Stimulated activated effector memory CD8-positive, alpha-beta T cell treated with anti-CD3 and anti-CD28 coated beads, Interleukin-12 subunit alpha, Interleukin-12 subunit beta, amount 100 ng/mL, for 72 hours (primary cell): Measurements from ENCODE around the gene TBC1D9B.

Source experiments
- ATAC-seq: fragments of 150-1000 bp; cut with Tn5 transposase; 2 replicates; pipeline ENCODE4 v1.10.0; 2021
- DNase-seq, 2 donors: peaks; one replicate each; pipeline ENCODE4 v3.0.0; 2021 to 2022; ENCODE audit warnings: low spot score in 2 of 2
- H3K27ac Mint-ChIP-seq: one replicate; pipeline ENCODE4 v1.8.0; 2022; ENCODE audit warnings: mild to moderate bottlenecking, mixed read lengths
- H3K36me3 Mint-ChIP-seq: one replicate; pipeline ENCODE4 v1.8.0; 2022; ENCODE audit warnings: mild to moderate bottlenecking, mixed read lengths
- H3K4me1 Mint-ChIP-seq: one replicate; pipeline ENCODE4 v1.8.0; 2022; ENCODE audit warnings: mixed read lengths
- H3K4me3 Mint-ChIP-seq: one replicate; pipeline ENCODE4 v1.8.0; 2022; ENCODE audit warnings: mild to moderate bottlenecking, mixed read lengths
- H3K9me3 Mint-ChIP-seq: one replicate; pipeline ENCODE4 v1.8.0; 2022; ENCODE audit warnings: mixed read lengths

The TBC1D9B gene

DNA sequence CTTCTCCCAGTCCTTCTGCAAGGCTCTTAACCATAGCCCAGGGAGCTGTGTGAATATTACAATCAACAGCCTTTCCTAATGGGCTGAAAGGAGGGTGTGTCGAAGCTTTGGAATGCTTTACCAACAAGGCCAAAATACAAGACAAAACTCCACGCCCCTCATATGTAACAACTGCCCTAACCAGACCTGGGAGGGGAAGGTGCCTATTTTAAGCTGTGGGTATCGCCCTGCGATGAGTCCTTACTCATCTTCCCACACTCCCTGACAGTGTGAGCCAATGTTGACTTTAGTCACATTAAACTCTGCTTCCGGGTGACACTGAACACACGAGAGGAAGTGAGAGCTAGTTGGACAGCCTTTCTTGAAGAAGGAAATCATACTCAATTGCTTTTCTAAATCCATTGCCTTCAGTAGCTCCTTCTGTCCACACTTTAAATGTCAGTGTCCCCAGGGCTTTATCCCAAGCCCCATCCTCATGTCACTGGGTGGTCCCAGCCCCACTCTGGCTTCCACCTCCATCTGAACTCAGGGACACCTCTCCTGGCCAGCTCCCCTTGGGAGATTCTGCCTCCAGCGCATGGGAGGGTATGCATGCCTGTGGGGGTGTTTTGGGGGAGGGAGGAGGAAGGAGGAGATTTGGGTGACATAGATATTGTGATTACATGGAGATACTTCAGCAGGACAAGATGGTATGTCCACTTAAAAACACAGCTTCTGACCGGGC lies 6.5 kb upstream of the TBC1D9B start:
- H3K9me3 Mint-ChIP-seq: no peaks in the 10 kb centered on the region
- no peaks in the 10 kb centered on the region for H3K36me3 Mint-ChIP-seq
- peak overlapping the region; percentile 10 for H3K4me3 Mint-ChIP-seq
- no peak for DNase-seq
- H3K27ac Mint-ChIP-seq: peak overlapping the region; percentile 26
- H3K4me1 Mint-ChIP-seq: peaks cover 8% of the 10 kb centered on the region
- peak; percentile 96 for ATAC-seq

DNA sequence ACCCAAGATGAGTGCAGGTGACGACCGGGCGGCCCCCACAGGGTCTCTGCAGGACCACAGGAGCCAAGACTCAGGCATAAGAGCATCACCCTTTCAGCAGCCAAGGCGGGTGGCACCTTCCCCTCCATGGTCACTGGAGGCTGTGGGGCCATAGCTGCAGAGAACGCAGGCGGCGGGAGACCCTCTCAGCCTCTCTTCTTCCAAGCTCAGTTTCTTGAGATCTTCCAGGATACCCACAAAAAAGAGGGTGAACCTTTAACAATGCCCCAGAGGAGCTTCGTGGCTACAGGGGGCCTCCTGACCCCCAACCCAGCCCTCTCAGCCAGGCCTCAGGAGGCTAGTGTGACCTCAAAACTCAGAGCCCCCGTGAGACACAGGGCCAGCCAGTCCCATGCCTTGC lies 5.8 kb upstream of the TBC1D9B start:
- H3K36me3 Mint-ChIP-seq: no peaks in the 10 kb centered on the region
- DNase-seq (no peak), ATAC-seq (no peak)
- H3K9me3 Mint-ChIP-seq: no peaks in the 10 kb centered on the region
- no peak overlapping the region for H3K4me3 Mint-ChIP-seq
- H3K27ac Mint-ChIP-seq: peak overlapping the region; percentile 26
- peaks cover 8% of the 10 kb centered on the region for H3K4me1 Mint-ChIP-seq

GRCh38 chr5:179912951-179913350 lies 5.3 kb upstream of the TBC1D9B start:
- H3K27ac Mint-ChIP-seq: no peak overlapping the region

DNA sequence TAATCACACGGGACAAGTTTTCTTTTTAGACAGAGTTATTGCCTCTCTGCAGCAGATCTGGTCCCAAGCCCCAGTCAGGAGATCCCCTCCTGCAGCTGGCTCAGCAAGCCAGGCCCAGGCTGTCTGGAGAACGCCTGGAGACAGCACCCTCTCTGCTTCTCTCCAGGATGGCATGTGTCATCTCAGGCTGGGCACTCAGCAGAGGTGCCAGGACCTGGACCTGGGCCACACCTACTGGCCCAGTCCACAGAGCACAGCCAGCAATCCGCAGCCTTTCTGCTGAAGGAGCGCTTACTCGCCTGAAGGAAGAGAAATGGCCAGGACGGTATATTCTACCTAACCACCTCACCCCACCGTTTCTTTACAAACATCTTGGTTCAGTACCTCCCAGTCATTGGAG lies 4.7 kb upstream of the TBC1D9B start:
- Mint-ChIP-seq H3K9me3 (no peaks in the 10 kb centered on the region), H3K4me3 (no peak overlapping the region), H3K4me1 (peaks cover 8% of the 10 kb centered on the region), H3K27ac (no peak overlapping the region), H3K36me3 (no peaks in the 10 kb centered on the region)
- DNase-seq (no peak), ATAC-seq (no peak)

More at GRCh38 chr5:179912951-179913350, 5.3 kb upstream of the TBC1D9B start:
- no peak overlapping the region for H3K4me3 Mint-ChIP-seq
- ATAC-seq: no peak
- H3K36me3 Mint-ChIP-seq: no peaks in the 10 kb centered on the region
- H3K4me1 Mint-ChIP-seq: peaks cover 8% of the 10 kb centered on the region
- H3K9me3 Mint-ChIP-seq: no peaks in the 10 kb centered on the region
- DNase-seq: no peak

GRCh38 chr5:179909224-179909623 lies 1.5 kb upstream of the TBC1D9B start:
- ATAC-seq: no peak
- H3K36me3 Mint-ChIP-seq: peaks cover 12% of the 10 kb centered on the region

GRCh38 chr5:179908528-179908927 lies 831 bp upstream of the TBC1D9B start:
- no peaks in the 10 kb centered on the region for H3K9me3 Mint-ChIP-seq
- H3K36me3 Mint-ChIP-seq: peaks cover 19% of the 10 kb centered on the region
- DNase-seq (no peak), ATAC-seq (no peak)
- H3K27ac Mint-ChIP-seq: no peak overlapping the region
- H3K4me3 Mint-ChIP-seq: peak overlapping the region; percentile 63
- H3K4me1 Mint-ChIP-seq: peaks cover 9% of the 10 kb centered on the region

More at GRCh38 chr5:179909224-179909623, 1.5 kb upstream of the TBC1D9B start:
- H3K4me1 Mint-ChIP-seq: peaks cover 14% of the 10 kb centered on the region
- no peak for DNase-seq
- H3K27ac Mint-ChIP-seq: no peak overlapping the region
- no peaks in the 10 kb centered on the region for H3K9me3 Mint-ChIP-seq
- H3K4me3 Mint-ChIP-seq: peak overlapping the region; percentile 63

DNA sequence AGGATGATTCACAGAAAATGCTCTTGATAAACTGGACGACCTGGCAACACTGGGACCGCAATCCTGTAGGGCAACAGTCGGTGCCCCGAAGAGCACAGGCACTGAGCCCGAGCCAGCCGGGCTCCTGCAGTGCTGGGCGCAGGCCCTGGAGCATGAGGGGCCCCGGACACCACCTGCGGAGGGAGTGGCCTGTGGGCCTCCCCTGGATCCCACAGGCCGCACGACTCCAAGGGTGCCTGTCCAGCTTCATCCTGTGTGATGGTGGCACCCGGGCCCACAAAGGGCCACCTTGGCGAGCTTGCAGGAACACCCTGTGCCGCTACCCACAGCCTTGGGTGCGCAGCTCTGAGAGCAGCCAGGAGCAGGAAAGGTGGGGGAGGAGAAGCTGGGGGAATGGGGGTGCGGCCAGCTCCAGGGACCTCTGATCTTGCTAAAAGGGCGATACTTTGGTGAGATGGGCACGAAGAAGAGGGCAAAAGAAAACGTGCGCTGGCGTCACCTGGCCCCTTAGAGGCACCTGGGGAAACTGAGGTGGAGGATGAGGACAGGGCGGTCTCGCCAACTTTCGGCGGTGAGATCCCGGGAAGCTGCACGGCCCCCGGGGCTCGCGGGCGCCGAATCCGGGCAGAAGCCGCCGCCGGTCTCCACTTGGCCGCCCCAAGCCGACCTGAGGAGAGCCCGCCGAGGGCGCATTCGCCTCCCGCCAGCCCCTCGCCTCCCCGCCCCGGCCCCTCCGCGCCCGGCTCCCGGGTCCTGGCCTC lies 722 bp downstream of the TBC1D9B start:
- peaks cover 33% of the 10 kb centered on the region for H3K36me3 Mint-ChIP-seq
- DNase-seq (peak in 1 of 2 donors; percentile 63), ATAC-seq (peak; percentile 54)
- peaks cover 9% of the 10 kb centered on the region for H3K4me1 Mint-ChIP-seq
- H3K4me3 Mint-ChIP-seq: peak overlapping the region; percentile 83
- H3K9me3 Mint-ChIP-seq: no peaks in the 10 kb centered on the region
- peak overlapping the region; percentile 64 for H3K27ac Mint-ChIP-seq

DNA sequence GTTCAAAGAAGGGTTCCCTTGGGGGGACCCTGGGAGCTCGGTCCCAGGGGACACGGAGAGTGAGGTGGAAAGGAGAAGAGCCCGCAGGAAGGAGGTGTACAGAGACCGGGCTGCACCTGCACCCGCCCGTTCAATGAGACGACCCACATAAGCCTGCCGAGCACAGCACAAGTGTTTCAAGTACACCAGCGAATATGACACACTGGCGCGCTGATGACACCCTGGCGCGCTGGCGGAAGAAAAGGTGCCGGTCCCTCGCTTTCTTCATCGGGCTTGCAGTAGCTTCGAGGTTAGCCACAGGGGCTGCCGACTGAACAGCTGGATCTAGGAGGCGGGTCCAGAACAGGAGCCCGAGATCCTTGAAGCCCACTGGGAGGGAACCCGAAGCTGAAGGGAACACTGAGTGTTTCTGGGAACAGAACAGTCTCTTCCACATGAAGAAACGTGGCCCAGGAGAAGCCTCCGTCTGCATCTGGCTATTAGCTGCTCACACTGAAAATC lies 1.4 kb downstream of the TBC1D9B start:
- ATAC-seq: no peak
- Mint-ChIP-seq H3K4me3 (peak overlapping the region; percentile 83), H3K4me1 (peaks cover 9% of the 10 kb centered on the region), H3K9me3 (no peaks in the 10 kb centered on the region), H3K36me3 (peaks cover 36% of the 10 kb centered on the region), H3K27ac (peak overlapping the region; percentile 82)
- no peak for DNase-seq

GRCh38 chr5:179905161-179905560 lies 2.5 kb downstream of the TBC1D9B start:
- no peak for DNase-seq
- Mint-ChIP-seq H3K9me3 (no peaks in the 10 kb centered on the region), H3K4me1 (peaks cover 9% of the 10 kb centered on the region), H3K27ac (no peak overlapping the region), H3K4me3 (no peak overlapping the region), H3K36me3 (peaks cover 38% of the 10 kb centered on the region)
- ATAC-seq: no peak

DNA sequence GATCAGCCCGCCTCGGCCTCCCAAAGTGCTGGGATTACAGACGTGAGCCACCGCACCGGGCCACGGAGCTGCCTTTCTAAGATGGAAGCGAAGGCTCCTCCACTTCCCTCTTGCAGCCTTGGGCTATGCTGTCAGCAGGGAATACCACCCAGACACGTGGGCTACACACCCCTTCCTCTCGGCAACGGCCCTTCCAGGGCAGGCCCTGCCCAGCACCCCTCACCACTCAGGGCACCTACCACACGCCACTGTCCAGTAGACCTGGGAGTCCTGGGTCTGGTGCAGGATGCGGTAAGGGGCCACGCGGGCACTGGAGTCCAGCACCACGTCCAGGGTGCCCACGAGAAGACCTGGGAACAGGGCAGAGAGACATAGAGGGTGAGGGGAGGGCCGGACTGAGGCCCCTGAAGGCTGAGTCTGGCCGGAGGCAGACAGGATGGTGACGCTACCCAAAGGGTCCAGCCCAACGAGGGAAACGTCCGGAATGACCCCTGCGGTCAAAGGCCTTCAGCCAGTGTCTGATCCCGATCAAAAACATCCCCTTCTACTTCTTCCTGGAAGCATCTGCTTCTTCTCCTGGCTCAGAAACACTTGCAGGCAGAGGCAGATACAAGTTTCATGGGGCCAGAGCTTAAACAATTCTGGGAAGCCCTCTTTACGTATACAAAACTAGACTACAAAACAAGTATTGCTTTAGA lies 3.1 kb downstream of the TBC1D9B start:
- Mint-ChIP-seq H3K9me3 (no peaks in the 10 kb centered on the region), H3K27ac (no peak overlapping the region), H3K36me3 (peaks cover 44% of the 10 kb centered on the region), H3K4me1 (peaks cover 9% of the 10 kb centered on the region), H3K4me3 (no peak overlapping the region)
- no peak for ATAC-seq
- no peak for DNase-seq

- peaks cover 9% of the 10 kb centered on the region for H3K4me1 Mint-ChIP-seq
- no peak for DNase-seq
- no peaks in the 10 kb centered on the region for H3K9me3 Mint-ChIP-seq
- no peak overlapping the region for H3K4me3 Mint-ChIP-seq
- no peak for ATAC-seq
- H3K36me3 Mint-ChIP-seq: peaks cover 62% of the 10 kb centered on the region
- no peak overlapping the region for H3K27ac Mint-ChIP-seq
These were observed 4.9 kb downstream of the TBC1D9B start for GRCh38 chr5:179902763-179903158.

GRCh38 chr5:179901915-179902762 lies 5.6 kb downstream of the TBC1D9B start:
- no peaks in the 10 kb centered on the region for H3K9me3 Mint-ChIP-seq
- H3K27ac Mint-ChIP-seq: peak overlapping the region; percentile 65
- H3K4me3 Mint-ChIP-seq: no peak overlapping the region
- H3K36me3 Mint-ChIP-seq: peaks cover 68% of the 10 kb centered on the region
- DNase-seq: no peak
- ATAC-seq: no peak
- peaks cover 9% of the 10 kb centered on the region for H3K4me1 Mint-ChIP-seq

- no peaks in the 10 kb centered on the region for H3K9me3 Mint-ChIP-seq
- ATAC-seq (no peak), DNase-seq (no peak)
- H3K4me3 Mint-ChIP-seq: no peak overlapping the region
- H3K36me3 Mint-ChIP-seq: peaks cover 72% of the 10 kb centered on the region
- H3K4me1 Mint-ChIP-seq: peaks cover 8% of the 10 kb centered on the region
- H3K27ac Mint-ChIP-seq: no peak overlapping the region
These were observed 6.2 kb downstream of the TBC1D9B start for GRCh38 chr5:179901462-179901861.

DNA sequence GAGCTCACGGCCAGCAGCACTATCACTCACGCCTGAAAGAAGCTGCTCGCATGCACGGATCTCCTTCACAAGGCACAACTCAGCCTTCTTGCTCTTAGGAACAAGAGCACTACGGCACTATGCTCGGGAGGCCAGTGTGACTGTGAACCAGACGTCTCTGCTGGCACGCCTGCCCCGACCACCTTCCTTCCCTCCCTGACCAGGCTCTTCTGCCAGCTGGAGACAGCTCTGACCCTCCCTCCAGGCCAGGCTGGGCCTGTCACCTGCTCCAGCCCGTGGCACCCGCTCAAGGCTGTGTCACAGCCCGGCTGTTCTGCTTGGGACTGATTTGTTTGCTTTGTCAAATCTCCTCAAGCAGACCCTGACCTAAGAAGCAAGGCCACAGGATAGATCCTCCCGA lies 7.0 kb downstream of the TBC1D9B start:
- Mint-ChIP-seq H3K36me3 (peaks cover 72% of the 10 kb centered on the region), H3K27ac (no peak overlapping the region), H3K4me3 (no peak overlapping the region), H3K9me3 (no peaks in the 10 kb centered on the region), H3K4me1 (peaks cover under 1% of the 10 kb centered on the region)
- DNase-seq (no peak), ATAC-seq (no peak)

DNA sequence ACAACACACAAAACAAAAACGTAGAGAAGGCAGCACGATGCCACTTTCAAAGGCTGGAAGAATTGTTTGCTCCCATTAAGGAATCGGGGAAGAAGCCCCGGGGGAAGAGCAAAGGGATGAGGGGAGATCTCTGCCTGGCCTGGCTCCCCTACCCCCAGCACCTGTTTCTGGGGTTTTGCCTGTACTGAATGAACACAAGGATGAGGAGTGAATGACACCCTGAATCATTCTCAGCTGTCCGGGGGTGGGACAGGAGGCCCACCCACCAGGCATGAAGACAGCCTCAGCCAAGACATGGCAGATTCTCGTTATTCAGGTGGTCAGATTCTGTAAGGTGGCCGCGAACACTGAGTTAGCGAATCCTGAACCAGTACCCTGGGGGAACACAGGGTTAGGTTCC lies 7.5 kb downstream of the TBC1D9B start:
- ATAC-seq (no peak), DNase-seq (no peak)
- Mint-ChIP-seq H3K36me3 (peaks cover 75% of the 10 kb centered on the region), H3K4me1 (no peaks in the 10 kb centered on the region), H3K4me3 (no peak overlapping the region), H3K27ac (no peak overlapping the region), H3K9me3 (no peaks in the 10 kb centered on the region)
